Suprapubic skin (tissue), 4 donors: ENCODE results near the gene ACSL5. TPM values are rescaled to one million over a fixed set of nuclear protein-coding genes. Genes with fewer than 3 reads are reported as not detected.
A peak's percentile ranks its signal among the peaks of the same experiment; 100 is the strongest.
"Not testable (repeated sequence)": the region's sequence is repeated elsewhere in the genome, so short reads cannot be mapped to it uniquely, and the experiment has no call there.

Experiments used
- DNase-seq, 2 donors: peaks; one replicate each; pipeline ENCODE4 v3.0.0-alpha.2; 2019; ENCODE audit warnings: low spot score in 2 of 2
- H3K27ac ChIP-seq: fragments of 200-600 bp; sonication (generic); one replicate; pipeline ENCODE4 v1.5.1; 2019
- H3K27me3 ChIP-seq: fragments of 200-600 bp; sonication (generic); one replicate; pipeline ENCODE4 v1.5.1; 2019
- H3K36me3 ChIP-seq: fragments of 200-600 bp; sonication (generic); one replicate; pipeline ENCODE4 v1.5.1; 2019
- H3K4me1 ChIP-seq: fragments of 200-600 bp; sonication (generic); one replicate; pipeline ENCODE4 v1.5.1; 2019
- H3K4me3 ChIP-seq: fragments of 200-600 bp; sonication (generic); one replicate; pipeline ENCODE4 v1.5.1; 2019; ENCODE audit warnings: mild to moderate bottlenecking
- H3K9me3 ChIP-seq: fragments of 200-600 bp; sonication (generic); one replicate; pipeline ENCODE4 v1.5.1; 2019
- CTCF ChIP-seq, 2 donors: fragments of 200-600 bp in 1 of 2; fragments of 450-650 bp in 1 of 2; sonication (generic) in 1 of 2; IDR thresholded peaks; one replicate each; pipeline ENCODE4 v1.5.1; 2016 to 2019; ENCODE audit warnings: antibody characterized with exemption in 2 of 2, mild to moderate bottlenecking in 1 of 2, moderate library complexity in 1 of 2
- EP300 ChIP-seq: sonication (generic); formaldehyde crosslinking; IDR thresholded peaks from one replicate; pipeline ENCODE4 v1.6.1; 2017; ENCODE audit warnings: antibody characterized with exemption
- POLR2A ChIP-seq, 2 donors: fragments of 450-650 bp; IDR thresholded peaks; one replicate each; pipeline ENCODE4 v1.6.1; 2017; ENCODE audit warnings: antibody characterized with exemption in 2 of 2, mild to moderate bottlenecking in 2 of 2, moderate library complexity in 2 of 2
- POLR2AphosphoS5 ChIP-seq, 3 donors: sonication (generic); formaldehyde crosslinking; IDR thresholded peaks; one replicate each; pipeline ENCODE4 v1.6.1; 2017; ENCODE audit warnings: antibody characterized with exemption in 3 of 3
- WGBS: methylation state at CpG from one replicate; pipeline ENCODE4 v1.1.5; 2018; 5-methylcytosine and 5-hydroxymethylcytosine counted together
- total RNA-seq, 4 donors: library from RNA; depleted of rRNA; stranded (reverse); fragments of >200 nt; gene quantifications; one replicate each; pipeline ENCODE4 v1.1.0, GENCODE V29; 2016

ACSL5 gene
- total RNA-seq, 4 donors from 2014 or later: 3.8 to 6.5 (median 5.0) TPM

- Histone ChIP-seq H3K4me1 (peaks cover 4% of the 10 kb centered on the region), H3K4me3 (no peak overlapping the region), H3K9me3 (no peaks in the 10 kb centered on the region), H3K36me3 (no peaks in the 10 kb centered on the region), H3K27me3 (no peaks in the 10 kb centered on the region), H3K27ac (no peak overlapping the region)
- TF ChIP-seq CTCF (IDR thresholded peaks at IDR 0.05): no peak
- no peak for TF ChIP-seq EP300
- TF ChIP-seq POLR2AphosphoS5 (IDR thresholded peaks at IDR 0.05): no peak
- TF ChIP-seq POLR2A (IDR thresholded peaks at IDR 0.05): no peak
- no peak for DNase-seq
- 92% methylated on average over 10 of the region's 15 CpGs for WGBS
Observed at GRCh38 chr10:112370424-112370819, 3.5 kb upstream of the ACSL5 start.

- H3K36me3 ChIP-seq, H3K4me1 ChIP-seq, DNase-seq, H3K9me3 ChIP-seq, H3K4me3 ChIP-seq, H3K27ac ChIP-seq, H3K27me3 ChIP-seq: not testable (repeated sequence)
- WGBS: 95% methylated on average over 12 of the region's 13 CpGs
Observed at GRCh38 chr10:112371326-112371725, 2.6 kb upstream of the ACSL5 start.

- not testable (repeated sequence) for H3K9me3 ChIP-seq, H3K36me3 ChIP-seq, H3K4me1 ChIP-seq, H3K27me3 ChIP-seq, H3K27ac ChIP-seq, H3K4me3 ChIP-seq, DNase-seq
- 91% methylated on average over 11 of the region's 11 CpGs for WGBS
Observed at GRCh38 chr10:112372182-112372810, 1.6 kb upstream of the ACSL5 start.

GRCh38 chr10:112374724-112375541 lies 1.0 kb downstream of the ACSL5 start:
- Histone ChIP-seq H3K9me3 (no peaks in the 10 kb centered on the region), H3K36me3 (no peaks in the 10 kb centered on the region), H3K27me3 (no peaks in the 10 kb centered on the region), H3K4me1 (peaks cover 8% of the 10 kb centered on the region), H3K4me3 (peak overlapping the region; percentile 38), H3K27ac (peak overlapping the region; percentile 58)
- DNase-seq: no peak
- whole genome bisulfite sequencing: 69% methylated on average over 7 of the region's 8 CpGs
- no peak for TF ChIP-seq POLR2A (IDR thresholded peaks at IDR 0.05)
- no peak for TF ChIP-seq POLR2AphosphoS5 (IDR thresholded peaks at IDR 0.05)
- no peak for TF ChIP-seq CTCF (IDR thresholded peaks at IDR 0.05)
- TF ChIP-seq EP300: no peak

- H3K27me3 ChIP-seq: no peaks in the 10 kb centered on the region
- WGBS: 37% methylated on average over 16 of the region's 16 CpGs
- peak overlapping the region; percentile 38 for H3K4me3 ChIP-seq
- H3K27ac ChIP-seq: peak overlapping the region; percentile 58
- no peaks in the 10 kb centered on the region for H3K9me3 ChIP-seq
- peaks cover 8% of the 10 kb centered on the region for H3K4me1 ChIP-seq
- TF ChIP-seq CTCF (IDR thresholded peaks at IDR 0.05) (no peak), EP300 (no peak), POLR2A (IDR thresholded peaks at IDR 0.05) (no peak), POLR2AphosphoS5 (IDR thresholded peaks at IDR 0.05) (no peak)
- DNase-seq: peak in 1 of 2 donors; percentile 68
- H3K36me3 ChIP-seq: no peaks in the 10 kb centered on the region
Observed at GRCh38 chr10:112375721-112376395, 1.9 kb downstream of the ACSL5 start.

GRCh38 chr10:112376396-112376790 lies 2.5 kb downstream of the ACSL5 start:
- peak overlapping the region; percentile 38 for H3K4me3 ChIP-seq
- H3K9me3 ChIP-seq: no peaks in the 10 kb centered on the region
- H3K36me3 ChIP-seq: no peaks in the 10 kb centered on the region
- DNase-seq: no peak
- no peaks in the 10 kb centered on the region for H3K27me3 ChIP-seq
- TF ChIP-seq CTCF (IDR thresholded peaks at IDR 0.05): no peak
- no peak for TF ChIP-seq POLR2A (IDR thresholded peaks at IDR 0.05)
- no peak for TF ChIP-seq EP300
- no peak for TF ChIP-seq POLR2AphosphoS5 (IDR thresholded peaks at IDR 0.05)
- WGBS: 79% methylated on average over 11 of the region's 11 CpGs
- peak overlapping the region; percentile 58 for H3K27ac ChIP-seq
- peaks cover 8% of the 10 kb centered on the region for H3K4me1 ChIP-seq

GRCh38 chr10:112377116-112377515 lies 3.2 kb downstream of the ACSL5 start:
- not testable (repeated sequence) for H3K36me3 ChIP-seq, H3K27me3 ChIP-seq, H3K27ac ChIP-seq, H3K9me3 ChIP-seq, DNase-seq, H3K4me1 ChIP-seq
- peak overlapping the region; percentile 38 for H3K4me3 ChIP-seq
- WGBS: 92% methylated on average over 9 of the region's 9 CpGs
